IMR-90 (cell line): ENCODE measurements around the gene RPS6KA5. TPM values are rescaled to one million over a fixed set of nuclear protein-coding genes. Genes with fewer than 3 reads are reported as not detected.

Experiments used
- ATAC-seq: fragments of 200-7000 bp; cut with Tn5 transposase; 2 replicates; pipeline ENCODE4 v1.9.1; 2020; ENCODE audit warnings: low read depth, mild to moderate bottlenecking, moderate library complexity
- BruUV-seq: library from RNA; stranded (reverse); fragments of 400-500 nt; replicated peaks from 2 replicates; lab custom pipeline; 2021; lab: Mats Ljungman, UMichigan
- CTCF ChIA-PET: fragments of 300-600 bp; formaldehyde crosslinking; extraction: SDS; loops from one replicate; lab custom pipeline; 2021; ENCODE audit warnings: antibody characterized with exemption; lab: Yijun Ruan, JAX
- POLR2A ChIA-PET: fragments of 300-600 bp; sonication (Branson Sonifier 250); formaldehyde crosslinking; loops from one replicate; lab custom pipeline; 2022; ENCODE audit warnings: antibody characterized with exemption; ENCODE audit not compliant: unreplicated experiment; lab: Charles Lee
- DNase-seq: peaks from one replicate; pipeline ENCODE4 v3.0.0; 2013
- H2AFZ ChIP-seq: replicated peaks from 2 replicates; pipeline ENCODE3; 2013; ENCODE audit warnings: low read length, mild to moderate bottlenecking; ENCODE audit not compliant: poor library complexity
- H2AK5ac ChIP-seq: 2 replicates; pipeline ENCODE4 v1.6.1; 2013; ENCODE audit warnings: low read depth, low read length, inconsistent platforms
- H2AK9ac ChIP-seq: replicated peaks from 2 replicates; pipeline ENCODE3; 2013; ENCODE audit warnings: mild to moderate bottlenecking, low read depth, low read length, moderate library complexity; ENCODE audit not compliant: poor library complexity
- H2BK120ac ChIP-seq: 2 replicates; pipeline ENCODE4 v1.6.1; 2013; ENCODE audit warnings: low read depth, low read length, inconsistent platforms
- H2BK15ac ChIP-seq: 3 replicates; pipeline ENCODE4 v1.6.1; 2013; ENCODE audit warnings: low read depth, low read length, inconsistent platforms
- H2BK20ac ChIP-seq: 2 replicates; pipeline ENCODE4 v1.6.1; 2013; ENCODE audit warnings: low read depth, mild to moderate bottlenecking, inconsistent platforms, low read length, moderate library complexity
- H2BK5ac ChIP-seq: 2 replicates; pipeline ENCODE4 v1.6.1; 2013; ENCODE audit warnings: mild to moderate bottlenecking, low read depth, low read length, inconsistent platforms; ENCODE audit not compliant: poor library complexity, severe bottlenecking
- H3K14ac ChIP-seq: replicated peaks from 2 replicates; pipeline ENCODE4 v1.6.1; 2013; ENCODE audit warnings: low read depth, low read length, inconsistent platforms
- H3K18ac ChIP-seq: 2 replicates; pipeline ENCODE4 v1.6.1; 2013; ENCODE audit warnings: low read depth, low read length, control low read depth
- H3K23ac ChIP-seq: 2 replicates; pipeline ENCODE4 v1.6.1; 2013; ENCODE audit warnings: low read depth, low read length, inconsistent platforms
- H3K27ac ChIP-seq: 2 replicates; pipeline ENCODE4 v1.5.1; 2013; ENCODE audit warnings: mild to moderate bottlenecking, control low read depth, low read length; ENCODE audit not compliant: insufficient read depth
- H3K27me3 ChIP-seq: 2 replicates; pipeline ENCODE4 v1.6.1; 2013; ENCODE audit warnings: low read length; ENCODE audit not compliant: control insufficient read depth, insufficient read depth
- H3K36me3 ChIP-seq: 2 replicates; pipeline ENCODE4 v1.6.1; 2013; ENCODE audit warnings: low read length, mixed read lengths; ENCODE audit not compliant: control insufficient read depth, insufficient read depth
- H3K4ac ChIP-seq: 2 replicates; pipeline ENCODE4 v1.6.1; 2013; ENCODE audit warnings: low read depth, low read length, inconsistent platforms
- H3K4me1 ChIP-seq: 2 replicates; pipeline ENCODE4 v1.6.1; 2013; ENCODE audit warnings: low read length, mixed read lengths; ENCODE audit not compliant: control insufficient read depth, insufficient read depth
- H3K4me2 ChIP-seq: 2 replicates; pipeline ENCODE4 v1.6.1; 2013; ENCODE audit warnings: low read depth, mild to moderate bottlenecking, control low read depth, low read length, moderate library complexity
- H3K4me3 ChIP-seq: 2 replicates; pipeline ENCODE4 v1.5.1; 2013; ENCODE audit warnings: low read depth, mild to moderate bottlenecking, control low read depth, low read length, moderate library complexity; ENCODE audit not compliant: insufficient read depth
- H3K56ac ChIP-seq: 2 replicates; pipeline ENCODE4 v1.6.1; 2013; ENCODE audit warnings: low read length, inconsistent platforms; ENCODE audit not compliant: insufficient read depth; ENCODE audit errors: extremely low read depth
- H3K79me1 ChIP-seq, 2 experiments: 2 replicates each; pipeline ENCODE4 v1.6.1; 2013; ENCODE audit warnings: low read length in 2 of 2, inconsistent platforms in 1 of 2, low read depth in 1 of 2
- H3K9ac ChIP-seq: 2 replicates; pipeline ENCODE4 v1.6.1; 2013; ENCODE audit warnings: low read depth, low read length, control low read depth
- H3K9me1 ChIP-seq: 2 replicates; pipeline ENCODE4 v1.6.1; 2013; ENCODE audit warnings: low read length, inconsistent platforms; ENCODE audit not compliant: insufficient read depth
- H3K9me3 ChIP-seq: 2 replicates; pipeline ENCODE4 v1.6.1; 2013; ENCODE audit warnings: low read length; ENCODE audit not compliant: control insufficient read depth, insufficient read depth
- H4K20me1 ChIP-seq: 2 replicates; pipeline ENCODE4 v1.6.1; 2013; ENCODE audit warnings: low read length, inconsistent platforms; ENCODE audit not compliant: insufficient read depth
- H4K5ac ChIP-seq: 2 replicates; pipeline ENCODE4 v1.6.1; 2013; ENCODE audit warnings: mild to moderate bottlenecking, low read depth, low read length, control low read depth
- H4K8ac ChIP-seq, 2 experiments: 2 replicates each; pipeline ENCODE4 v1.6.1; 2013; ENCODE audit warnings: low read depth in 2 of 2, low read length in 2 of 2, control low read depth in 1 of 2, inconsistent platforms in 1 of 2
- H4K91ac ChIP-seq: 2 replicates; pipeline ENCODE4 v1.6.1; 2013; ENCODE audit warnings: low read depth, low read length, inconsistent platforms; ENCODE audit not compliant: insufficient read depth
- BHLHE40 ChIP-seq: fragments of 150-350 bp; IDR thresholded peaks from 2 replicates; pipeline ENCODE4 v1.6.1; 2016; ENCODE audit warnings: mild to moderate bottlenecking, low read depth, low read length
- CEBPB ChIP-seq: IDR thresholded peaks from 2 replicates; pipeline ENCODE4 v1.6.1; 2012; ENCODE audit warnings: low read depth, low read length, improper control_type of control experiment
- FOS ChIP-seq: fragments of 150-350 bp; IDR thresholded peaks from 2 replicates; pipeline ENCODE4 v1.6.1; 2016; ENCODE audit warnings: low read depth, low read length
- MAFK ChIP-seq: IDR thresholded peaks from 2 replicates; pipeline ENCODE4 v1.6.1; 2012; ENCODE audit warnings: low read depth, low read length, improper control_type of control experiment
- MAZ ChIP-seq: IDR thresholded peaks from 2 replicates; pipeline ENCODE4 v1.6.1; 2012; ENCODE audit warnings: low read depth, mild to moderate bottlenecking, low read length, improper control_type of control experiment, moderate library complexity, borderline replicate concordance
- MXI1 ChIP-seq: IDR thresholded peaks from 2 replicates; pipeline ENCODE4 v1.6.1; 2012; ENCODE audit warnings: low read depth, mild to moderate bottlenecking, low read length, moderate library complexity, borderline replicate concordance
- NFE2L2 ChIP-seq: fragments of 150-350 bp; IDR thresholded peaks from 2 replicates; pipeline ENCODE4 v1.6.1; 2016; ENCODE audit warnings: low read depth, mild to moderate bottlenecking, low read length
- RAD21 ChIP-seq: IDR thresholded peaks from 2 replicates; pipeline ENCODE4 v1.6.1; 2012; ENCODE audit warnings: low read length, improper control_type of control experiment
- RCOR1 ChIP-seq: IDR thresholded peaks from 2 replicates; pipeline ENCODE4 v1.6.1; 2012; ENCODE audit warnings: mild to moderate bottlenecking, low read length, improper control_type of control experiment; ENCODE audit not compliant: insufficient replicate concordance
- SMC3 ChIP-seq: fragments of 150-350 bp; IDR thresholded peaks from 2 replicates; pipeline ENCODE4 v1.6.1; 2016; ENCODE audit warnings: low read depth, mild to moderate bottlenecking, antibody characterized with exemption, low read length, moderate library complexity
- WGBS, 2 experiments: methylation state at CpG; one replicate each; pipeline versions ENCODE4 v1.1.5 to v1.1.7; 2013; ENCODE audit warnings: missing lambda C conversion rate in 2 of 2; ENCODE audit not compliant: insufficient read length in 1 of 2; ENCODE audit errors: extremely low coverage in 2 of 2; 5-methylcytosine and 5-hydroxymethylcytosine counted together
- dilution Hi-C: fragments of 300-500 bp; cut with HindIII; formaldehyde crosslinking; loops from one replicate; pipeline ENCODE4 v1.14.3; 2018; ENCODE audit warnings: low sequenced_read_pairs; ENCODE audit not compliant: unreplicated experiment
- in situ Hi-C: fragments of 300-500 bp; cut with MboI; formaldehyde crosslinking; loops from 3 replicates; pipeline ENCODE4 v1.14.3; 2019; ENCODE audit warnings: low sequenced_read_pairs, inconsistent platforms, mixed read lengths
- intact Hi-C: fragments of 100-400 bp; cut with micrococcal nuclease; formaldehyde crosslinking; loops from 2 replicates; pipeline ENCODE4 v1.10.0; 2022
- polyA plus RNA-seq, 3 experiments: library from polyadenylated mRNA; depleted of rRNA; stranded (reverse); fragments of >200 nt; gene quantifications; 2 replicates each; pipeline ENCODE4 v1.2.3, GENCODE V29; 2012; ENCODE audit warnings: low replicate concordance in 1 of 3
- total RNA-seq: library from RNA; depleted of rRNA; stranded (reverse); fragments of >200 nt; gene quantifications from 2 replicates; pipeline ENCODE4 v1.2.3, GENCODE V29; 2012

The RPS6KA5 gene
- total and polyA plus RNA-seq, 2 of the 4 experiments (the other 2 are of a cell fraction), result 0.36 TPM

- BruUV-seq, result no TSS peak
- dilution Hi-C loops, result no loop called here
- TF ChIP-seq MXI1 (no peak), SMC3 (no peak), CEBPB (no peak), MAFK (no peak), MAZ (no peak), BHLHE40 (no peak), FOS (no peak), NFE2L2 (no peak), RCOR1 (no peak), RAD21 (no peak)
Measured at GRCh38 chr14:90883782-90884181, 176.7 kb downstream of the RPS6KA5 start.

More at GRCh38 chr14:90883782-90884181, 176.7 kb downstream of the RPS6KA5 start:
- DNase-seq (peak; percentile 31), ATAC-seq (peak; percentile 68)
- Histone ChIP-seq H3K9me1 (no peaks in the 10 kb centered on the region), H2BK15ac (no peak overlapping the region), H3K23ac (no peak overlapping the region), H3K9ac (no peak overlapping the region), H2AK9ac (no peak overlapping the region), H3K9me3 (no peaks in the 10 kb centered on the region; the same call in 1 of the 2 replicates), H4K8ac (peak overlapping the region in 1 of 2 experiments; percentile 41; a peak in 2 of 4 replicates), H3K4me2 (no peak overlapping the region), H3K14ac (no peak overlapping the region), H3K4me1 (no peaks in the 10 kb centered on the region), H3K4me3 (no peak overlapping the region), H3K56ac (no peak overlapping the region), H4K5ac (peak overlapping the region; percentile 81), H3K79me1 (no peaks in the 10 kb centered on the region), H2AFZ (peak overlapping the region; percentile 0), H2BK5ac (no peak overlapping the region), H4K20me1 (no peaks in the 10 kb centered on the region), H2BK20ac (peak overlapping the region; percentile 33), H3K36me3 (no peaks in the 10 kb centered on the region), H4K91ac (no peak overlapping the region; the same call in 1 of the 2 replicates), H3K27me3 (no peaks in the 10 kb centered on the region), H3K4ac (peak overlapping the region; percentile 15; the same call in 1 of the 2 replicates), H3K27ac (no peak overlapping the region; the same call in 1 of the 2 replicates), H2BK120ac (peak overlapping the region; percentile 61; the same call in 1 of the 2 replicates), H3K18ac (peak overlapping the region; percentile 14), H2AK5ac (no peak overlapping the region)
- intact Hi-C loops, result no loop called here
- no CpG with 5 or more reads among the region's 2 CpGs for WGBS, 2 experiments
- CTCF ChIA-PET, result no interaction called here
- in situ Hi-C loops, result no loop called here
- POLR2A ChIA-PET, result no interaction called here
